ENCODE results near the gene NDUFA8. TPM values are rescaled to one million over a fixed set of nuclear protein-coding genes. Genes with fewer than 3 reads are reported as not detected.

Gene NDUFA8
- total RNA-seq, 1 donor = 17.0 TPM

DNA sequence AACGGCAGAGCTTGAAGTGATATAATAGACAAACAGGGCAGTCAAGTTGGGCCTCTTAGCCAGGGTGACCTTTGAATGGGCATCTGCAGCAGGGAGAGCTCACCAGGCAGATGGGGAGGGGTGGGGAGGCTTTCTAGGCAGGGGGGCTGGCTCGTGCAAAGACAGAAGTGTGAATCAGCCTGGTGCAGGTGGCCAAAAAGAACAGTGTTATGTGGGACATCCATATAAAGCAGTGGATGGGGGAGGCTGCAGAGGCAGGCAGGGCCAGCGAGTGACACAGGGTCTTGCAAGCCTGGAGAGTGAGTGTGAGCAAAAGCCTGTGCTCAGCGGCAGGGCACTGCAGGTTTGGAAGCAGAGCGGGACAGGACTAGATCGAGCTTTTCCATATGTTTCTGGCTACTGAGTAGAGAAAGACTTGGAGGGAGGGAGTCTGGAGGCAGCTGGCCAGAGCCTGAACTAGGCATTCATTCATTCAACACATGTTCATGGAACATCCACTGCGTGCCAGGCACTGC lies 52.2 kb downstream of the NDUFA8 start:
- H4K20me1 ChIP-seq (ENCODE audit: insufficient read depth, low read length) = no peaks in the 10 kb centered on the region
- peaks cover 3% of the 10 kb centered on the region for H3K9me3 ChIP-seq (ENCODE audit: low read depth, low read length)
- H2AFZ ChIP-seq (ENCODE audit: low read length) = no peak overlapping the region
- H3K4me1 ChIP-seq (ENCODE audit: insufficient read depth, low read length) = no peaks in the 10 kb centered on the region
- DNase-seq (ENCODE audit: insufficient read length, low spot score, missing footprints) = peak; percentile 70
- TF ChIP-seq, protein P1, sequence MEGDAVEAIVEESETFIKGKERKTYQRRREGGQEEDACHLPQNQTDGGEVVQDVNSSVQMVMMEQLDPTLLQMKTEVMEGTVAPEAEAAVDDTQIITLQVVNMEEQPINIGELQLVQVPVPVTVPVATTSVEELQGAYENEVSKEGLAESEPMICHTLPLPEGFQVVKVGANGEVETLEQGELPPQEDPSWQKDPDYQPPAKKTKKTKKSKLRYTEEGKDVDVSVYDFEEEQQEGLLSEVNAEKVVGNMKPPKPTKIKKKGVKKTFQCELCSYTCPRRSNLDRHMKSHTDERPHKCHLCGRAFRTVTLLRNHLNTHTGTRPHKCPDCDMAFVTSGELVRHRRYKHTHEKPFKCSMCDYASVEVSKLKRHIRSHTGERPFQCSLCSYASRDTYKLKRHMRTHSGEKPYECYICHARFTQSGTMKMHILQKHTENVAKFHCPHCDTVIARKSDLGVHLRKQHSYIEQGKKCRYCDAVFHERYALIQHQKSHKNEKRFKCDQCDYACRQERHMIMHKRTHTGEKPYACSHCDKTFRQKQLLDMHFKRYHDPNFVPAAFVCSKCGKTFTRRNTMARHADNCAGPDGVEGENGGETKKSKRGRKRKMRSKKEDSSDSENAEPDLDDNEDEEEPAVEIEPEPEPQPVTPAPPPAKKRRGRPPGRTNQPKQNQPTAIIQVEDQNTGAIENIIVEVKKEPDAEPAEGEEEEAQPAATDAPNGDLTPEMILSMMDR (IDR thresholded peaks at IDR 0.05; ENCODE audit: extremely low read depth, low read depth, low read length) = no peak
- no peaks in the 10 kb centered on the region for H3K79me2 ChIP-seq (ENCODE audit: insufficient read depth, low read length)
- H3K4me3 ChIP-seq (ENCODE audit: insufficient read depth, low read length) = no peak overlapping the region
- H3K27me3 ChIP-seq (ENCODE audit: insufficient read depth, low read length) = no peaks in the 10 kb centered on the region
- no peak overlapping the region for H3K4me2 ChIP-seq (ENCODE audit: insufficient read depth, low read length)
- H3K36me3 ChIP-seq (ENCODE audit: insufficient read depth, low read length) = no peaks in the 10 kb centered on the region
- H3K27ac ChIP-seq (ENCODE audit: low read depth, low read length) = no peak overlapping the region

DNA sequence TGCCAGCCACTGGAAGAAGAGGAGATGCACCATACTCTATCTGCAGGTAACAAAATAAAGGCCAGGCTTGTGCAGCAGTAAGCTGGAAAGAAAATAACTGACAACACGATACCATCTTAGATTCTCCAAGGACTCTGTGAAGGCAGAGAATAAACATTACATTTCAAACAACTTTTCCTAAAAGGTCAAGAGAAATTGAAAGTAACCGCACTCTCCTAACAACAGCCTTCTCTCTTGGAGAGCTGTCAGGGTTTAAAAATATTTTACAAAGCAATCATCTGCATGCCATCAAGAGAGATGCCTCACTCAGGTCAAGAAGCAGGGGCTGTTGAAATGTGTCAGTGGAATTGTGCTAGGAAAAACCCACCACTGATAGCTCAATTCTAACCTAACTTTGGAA lies 53.0 kb downstream of the NDUFA8 start:
- H3K4me1 ChIP-seq (ENCODE audit: insufficient read depth, low read length) = no peaks in the 10 kb centered on the region
- H3K4me2 ChIP-seq (ENCODE audit: insufficient read depth, low read length) = peak overlapping the region; percentile 60
- H3K9me3 ChIP-seq (ENCODE audit: low read depth, low read length) = peaks cover 3% of the 10 kb centered on the region
- H4K20me1 ChIP-seq (ENCODE audit: insufficient read depth, low read length) = no peaks in the 10 kb centered on the region
- no peaks in the 10 kb centered on the region for H3K79me2 ChIP-seq (ENCODE audit: insufficient read depth, low read length)
- H3K27me3 ChIP-seq (ENCODE audit: insufficient read depth, low read length) = no peaks in the 10 kb centered on the region
- peak; percentile 73 for DNase-seq (ENCODE audit: insufficient read length, low spot score, missing footprints)
- no peak overlapping the region for H3K4me3 ChIP-seq (ENCODE audit: insufficient read depth, low read length)
- H3K27ac ChIP-seq (ENCODE audit: low read depth, low read length) = no peak overlapping the region
- peak overlapping the region; percentile 47 for H2AFZ ChIP-seq (ENCODE audit: low read length)
- no peaks in the 10 kb centered on the region for H3K36me3 ChIP-seq (ENCODE audit: insufficient read depth, low read length)
- TF ChIP-seq, protein P1 (IDR thresholded peaks at IDR 0.05; ENCODE audit: extremely low read depth, low read depth, low read length) = no peak

- DNase-seq (ENCODE audit: insufficient read length, low spot score, missing footprints) = no peak
- H2AFZ ChIP-seq (ENCODE audit: low read length) = no peak overlapping the region
- H3K4me1 ChIP-seq (ENCODE audit: insufficient read depth, low read length) = no peaks in the 10 kb centered on the region
- TF ChIP-seq, protein P1 (IDR thresholded peaks at IDR 0.05; ENCODE audit: extremely low read depth, low read depth, low read length) = no peak
- H4K20me1 ChIP-seq (ENCODE audit: insufficient read depth, low read length) = no peaks in the 10 kb centered on the region
- H3K4me3 ChIP-seq (ENCODE audit: insufficient read depth, low read length) = no peak overlapping the region
- H3K27me3 ChIP-seq (ENCODE audit: insufficient read depth, low read length) = peaks cover 4% of the 10 kb centered on the region
- no peak overlapping the region for H3K4me2 ChIP-seq (ENCODE audit: insufficient read depth, low read length)
- no peaks in the 10 kb centered on the region for H3K79me2 ChIP-seq (ENCODE audit: insufficient read depth, low read length)
- H3K36me3 ChIP-seq (ENCODE audit: insufficient read depth, low read length) = no peaks in the 10 kb centered on the region
- no peak overlapping the region for H3K27ac ChIP-seq (ENCODE audit: low read depth, low read length)
- peaks cover 3% of the 10 kb centered on the region for H3K9me3 ChIP-seq (ENCODE audit: low read depth, low read length)
Observed at GRCh38 chr9:122103985-122104384, 55.6 kb downstream of the NDUFA8 start.

DNA sequence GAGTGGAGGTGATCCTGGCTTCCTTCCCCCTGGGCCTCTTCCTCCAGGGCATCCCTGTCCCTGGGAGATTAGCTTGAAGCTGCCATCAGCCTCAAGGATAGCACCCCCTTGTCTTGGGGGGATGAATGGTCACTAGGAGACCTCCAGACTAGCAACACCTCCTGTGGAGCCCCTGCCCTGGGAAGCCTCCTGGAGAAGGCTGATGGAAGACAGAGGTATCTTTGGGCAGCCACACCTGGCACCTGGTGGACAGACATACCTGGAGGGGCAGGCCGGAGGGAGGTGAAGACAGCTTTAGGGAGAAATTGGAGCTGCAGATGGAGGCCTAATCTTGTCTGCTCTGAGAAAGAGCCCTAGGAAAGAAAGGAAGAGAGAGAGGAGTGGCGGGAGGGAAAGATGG lies 57.4 kb downstream of the NDUFA8 start:
- Histone ChIP-seq H3K36me3 (ENCODE audit: insufficient read depth, low read length) (no peaks in the 10 kb centered on the region), H3K4me1 (ENCODE audit: insufficient read depth, low read length) (no peaks in the 10 kb centered on the region), H2AFZ (ENCODE audit: low read length) (no peak overlapping the region), H3K4me3 (ENCODE audit: insufficient read depth, low read length) (no peak overlapping the region), H4K20me1 (ENCODE audit: insufficient read depth, low read length) (no peaks in the 10 kb centered on the region), H3K9me3 (ENCODE audit: low read depth, low read length) (peaks cover 3% of the 10 kb centered on the region), H3K27ac (ENCODE audit: low read depth, low read length) (no peak overlapping the region), H3K79me2 (ENCODE audit: insufficient read depth, low read length) (no peaks in the 10 kb centered on the region), H3K4me2 (ENCODE audit: insufficient read depth, low read length) (no peak overlapping the region), H3K27me3 (ENCODE audit: insufficient read depth, low read length) (peaks cover 4% of the 10 kb centered on the region)
- DNase-seq (ENCODE audit: insufficient read length, low spot score, missing footprints) = no peak
- TF ChIP-seq, protein P1 (IDR thresholded peaks at IDR 0.05; ENCODE audit: extremely low read depth, low read depth, low read length) = no peak

All from osteoblast (primary cell).